Large intestine (tissue), 3 donors: ENCODE data around the gene NAT8L. TPM values are rescaled to one million over a fixed set of nuclear protein-coding genes. Genes with fewer than 3 reads are reported as not detected.

ENCODE experiments used
- DNase-seq, 2 donors: peaks; one replicate each; pipeline versions ENCODE4 v3.0.0 to v3.0.0-alpha.2; 2013
- H3K27ac ChIP-seq: one replicate; pipeline ENCODE4 v1.5.1; 2013; ENCODE audit warnings: low read length
- H3K27me3 ChIP-seq: 2 replicates; pipeline ENCODE4 v1.6.1; 2013; ENCODE audit warnings: low read length; ENCODE audit not compliant: control insufficient read depth, insufficient read depth
- H3K36me3 ChIP-seq: 2 replicates; pipeline ENCODE4 v1.6.1; 2013; ENCODE audit warnings: low read length; ENCODE audit not compliant: control insufficient read depth, insufficient read depth
- H3K4me1 ChIP-seq: one replicate; pipeline ENCODE4 v1.6.1; 2013; ENCODE audit warnings: low read length; ENCODE audit not compliant: control insufficient read depth, insufficient read depth
- H3K4me3 ChIP-seq: one replicate; pipeline ENCODE4 v1.5.1; 2013; ENCODE audit warnings: low read length
- H3K9me3 ChIP-seq: one replicate; pipeline ENCODE4 v1.6.1; 2013; ENCODE audit warnings: mild to moderate bottlenecking, low read depth, low read length, moderate library complexity; ENCODE audit not compliant: control insufficient read depth
- WGBS: methylation state at CpG from one replicate; pipeline ENCODE4 v1.1.5; 2013; ENCODE audit warnings: low lambda C conversion rate; ENCODE audit not compliant: insufficient coverage; 5-methylcytosine and 5-hydroxymethylcytosine counted together
- polyA plus RNA-seq: library from polyadenylated mRNA; unstranded; fragments of 120-200 nt; gene quantifications from one replicate; pipeline ENCODE4 v1.2.1, GENCODE V29; 2013

The NAT8L gene
- polyA plus RNA-seq, 1 donor: 1.2 TPM

GRCh38 chr4:2096073-2096609 lies 37.0 kb downstream of the NAT8L start:
- no peaks in the 10 kb centered on the region for H3K4me1 ChIP-seq
- no peaks in the 10 kb centered on the region for H3K27me3 ChIP-seq
- WGBS: no CpG with 5 or more reads among the region's 7 CpGs
- no peaks in the 10 kb centered on the region for H3K36me3 ChIP-seq
- no peak overlapping the region for H3K27ac ChIP-seq
- H3K4me3 ChIP-seq: no peak overlapping the region
- DNase-seq: no peak
- peaks cover 13% of the 10 kb centered on the region for H3K9me3 ChIP-seq

DNA sequence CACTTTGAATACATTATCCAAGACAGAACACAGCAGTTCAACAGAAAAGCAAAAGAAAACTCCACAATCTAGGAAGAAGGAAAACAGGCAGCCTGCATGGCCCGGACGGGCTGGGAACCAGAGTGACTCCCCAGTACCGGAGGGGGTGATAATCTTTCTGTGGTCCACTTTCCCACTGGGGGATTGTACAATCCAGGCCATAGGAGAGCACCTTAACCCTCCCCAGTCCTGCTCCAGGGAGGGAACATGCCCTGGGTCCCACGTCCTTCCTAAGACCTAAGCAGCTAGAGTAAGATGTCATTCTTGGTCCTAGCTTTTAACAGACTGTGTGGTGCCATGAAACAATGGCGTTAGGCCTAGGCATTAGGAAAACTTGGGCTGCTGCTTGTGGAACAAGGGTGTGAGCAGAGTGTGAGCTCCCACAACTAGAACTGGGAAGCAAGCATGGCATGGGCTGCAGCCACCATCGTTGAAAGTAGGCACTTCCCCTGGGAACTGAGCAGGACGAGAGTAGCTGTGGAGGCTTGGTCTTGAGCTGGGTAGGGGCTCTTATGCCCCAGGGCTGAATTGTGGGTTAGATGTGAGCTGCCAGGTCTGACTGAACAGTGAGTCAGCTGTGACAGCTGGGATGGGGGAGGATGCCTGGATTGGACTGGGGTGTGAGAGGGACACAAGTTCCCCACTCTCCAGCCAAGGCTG lies 42.4 kb downstream of the NAT8L start:
- H3K9me3 ChIP-seq: peaks cover 15% of the 10 kb centered on the region

DNA sequence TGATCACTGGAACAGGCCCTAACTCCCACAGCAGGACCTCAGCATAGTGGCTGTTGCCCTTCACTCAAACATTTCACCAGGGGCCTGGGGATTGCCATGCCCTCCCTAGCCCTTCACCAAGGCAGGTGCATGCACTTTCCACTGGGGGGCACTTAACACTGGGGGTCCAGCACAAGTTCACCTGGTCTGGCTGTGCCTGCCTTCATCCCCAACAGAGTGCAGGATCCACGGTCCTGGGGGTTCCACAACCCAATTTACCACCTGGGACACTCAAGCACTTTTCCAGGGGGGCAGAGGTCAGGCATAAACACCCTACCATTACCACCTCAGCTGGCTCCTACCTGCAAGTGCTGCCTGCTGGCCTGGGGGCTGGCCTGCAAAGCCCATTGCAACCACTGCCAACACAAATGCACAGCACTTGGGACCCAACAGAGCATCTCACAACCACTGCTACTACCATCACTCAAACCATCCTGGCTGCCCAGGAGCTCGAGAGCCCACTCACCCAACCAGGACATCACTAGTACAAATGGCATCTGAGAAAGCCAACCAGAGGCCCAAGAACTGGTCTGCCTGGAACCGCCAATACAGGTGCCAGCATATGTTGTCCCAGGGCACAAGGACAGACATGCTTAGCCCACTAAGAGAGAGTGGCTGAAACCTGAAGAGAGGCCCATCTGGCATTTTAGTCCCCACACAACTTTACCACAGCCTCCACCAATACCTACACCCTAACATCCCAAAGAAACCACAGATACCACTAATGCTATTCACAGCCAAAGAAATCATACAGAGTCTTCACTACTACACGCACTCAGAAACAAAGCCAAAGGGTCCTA lies 43.1 kb downstream of the NAT8L start:
- H3K9me3 ChIP-seq: peaks cover 12% of the 10 kb centered on the region
- H3K4me1 ChIP-seq: no peaks in the 10 kb centered on the region
- peaks cover 2% of the 10 kb centered on the region for H3K27me3 ChIP-seq
- DNase-seq: no peak
- H3K4me3 ChIP-seq: no peak overlapping the region
- no peaks in the 10 kb centered on the region for H3K36me3 ChIP-seq
- no CpG with 5 or more reads among the region's 4 CpGs for WGBS
- no peak overlapping the region for H3K27ac ChIP-seq

More for the DNA sequence above, 42.4 kb downstream of the NAT8L start:
- H3K36me3 ChIP-seq: no peaks in the 10 kb centered on the region
- DNase-seq: no peak
- H3K27me3 ChIP-seq: peaks cover 2% of the 10 kb centered on the region
- WGBS: no CpG with 5 or more reads among the region's 7 CpGs
- no peak overlapping the region for H3K27ac ChIP-seq
- H3K4me1 ChIP-seq: no peaks in the 10 kb centered on the region
- no peak overlapping the region for H3K4me3 ChIP-seq

GRCh38 chr4:2103127-2103842 lies 44.2 kb downstream of the NAT8L start:
- 89% methylated on average over 4 of the region's 5 CpGs for WGBS
- no peak overlapping the region for H3K4me3 ChIP-seq
- H3K36me3 ChIP-seq: no peaks in the 10 kb centered on the region
- no peak overlapping the region for H3K27ac ChIP-seq
- peaks cover 2% of the 10 kb centered on the region for H3K27me3 ChIP-seq
- no peaks in the 10 kb centered on the region for H3K4me1 ChIP-seq
- peaks cover 12% of the 10 kb centered on the region for H3K9me3 ChIP-seq
- DNase-seq: no peak

DNA sequence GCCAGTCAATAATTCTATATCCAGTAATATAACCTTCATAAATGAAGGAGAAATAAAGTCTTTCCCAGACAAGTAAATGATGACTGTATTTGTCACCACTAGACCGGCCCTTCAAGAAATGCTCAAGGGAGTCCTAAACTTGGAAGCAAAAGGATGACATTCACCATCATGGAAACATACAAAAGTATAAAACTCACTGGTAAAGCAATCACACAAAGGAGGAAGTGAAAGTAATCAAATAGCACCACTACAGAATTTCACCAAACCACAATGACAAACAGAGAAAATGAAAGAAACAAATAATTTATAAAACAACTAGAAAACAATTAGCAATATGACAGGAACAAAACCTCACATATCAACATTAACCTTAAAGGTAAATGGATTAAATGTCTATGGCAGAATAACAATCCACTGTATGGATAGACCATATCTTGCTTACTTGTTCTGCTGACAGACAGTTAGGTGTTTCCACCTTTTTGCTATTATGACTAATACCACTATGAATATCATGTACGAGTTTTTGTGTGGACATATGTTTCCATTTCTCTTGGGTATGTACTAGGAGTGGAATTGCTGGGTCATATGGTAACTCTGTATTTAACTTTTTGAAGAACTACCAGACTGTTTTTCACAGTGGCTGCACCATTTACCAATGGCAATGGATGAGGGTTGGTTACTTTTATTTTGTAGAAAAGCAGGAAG lies 44.9 kb downstream of the NAT8L start:
- peaks cover 12% of the 10 kb centered on the region for H3K9me3 ChIP-seq
- 100% methylated on average over 2 of the region's 2 CpGs for WGBS
- H3K27me3 ChIP-seq: peaks cover 2% of the 10 kb centered on the region

DNA sequence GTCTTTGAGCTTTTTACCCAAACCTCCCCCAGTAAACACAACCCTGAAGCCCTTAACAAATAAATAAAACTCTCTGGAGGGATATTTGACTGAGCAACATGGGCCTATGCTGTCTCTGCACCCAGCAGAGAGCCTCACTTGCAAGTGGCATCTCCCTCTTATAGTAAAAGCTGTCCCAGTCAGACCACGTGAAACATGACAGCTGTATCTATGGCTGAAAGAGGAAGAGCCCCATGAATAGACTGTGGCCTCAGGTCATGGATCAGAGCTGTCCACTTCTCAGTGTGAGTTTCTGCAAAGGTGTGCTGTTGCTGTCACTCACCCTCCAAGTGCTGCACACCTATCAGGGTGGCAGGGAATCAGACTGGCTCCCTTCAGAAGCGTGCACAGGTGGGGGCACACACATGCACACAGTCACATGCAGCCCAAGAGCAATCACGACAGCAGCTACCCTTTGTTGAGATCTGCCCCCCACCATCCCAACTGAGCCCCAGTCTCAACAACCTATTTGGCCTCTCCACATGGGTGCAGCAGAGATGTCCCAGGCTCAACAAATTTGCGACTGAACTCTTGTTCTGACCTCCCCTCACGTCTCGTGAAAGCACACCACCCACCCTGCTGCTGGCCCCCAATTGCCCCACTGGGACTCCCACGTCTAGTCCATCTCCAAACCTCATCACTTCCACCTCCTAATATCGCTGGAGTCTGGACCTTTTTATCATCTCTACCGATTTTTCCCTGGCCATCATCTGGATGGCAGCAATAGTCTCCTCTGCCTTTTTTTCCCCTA lies 45.6 kb downstream of the NAT8L start:
- Histone ChIP-seq H3K4me3 (no peak overlapping the region), H3K27ac (no peak overlapping the region), H3K4me1 (no peaks in the 10 kb centered on the region), H3K36me3 (no peaks in the 10 kb centered on the region), H3K9me3 (peaks cover 12% of the 10 kb centered on the region), H3K27me3 (peaks cover 2% of the 10 kb centered on the region)
- 85% methylated on average over 2 of the region's 9 CpGs for WGBS
- no peak for DNase-seq

More for the DNA sequence above, 44.9 kb downstream of the NAT8L start:
- DNase-seq: no peak
- Histone ChIP-seq H3K4me3 (no peak overlapping the region), H3K27ac (no peak overlapping the region), H3K4me1 (no peaks in the 10 kb centered on the region), H3K36me3 (no peaks in the 10 kb centered on the region)

- WGBS: no CpG with 5 or more reads among the region's 1 CpG
- no peak overlapping the region for H3K27ac ChIP-seq
- H3K4me3 ChIP-seq: no peak overlapping the region
- H3K36me3 ChIP-seq: no peaks in the 10 kb centered on the region
- DNase-seq: no peak
- H3K9me3 ChIP-seq: peaks cover 12% of the 10 kb centered on the region
- H3K4me1 ChIP-seq: no peaks in the 10 kb centered on the region
- peaks cover 2% of the 10 kb centered on the region for H3K27me3 ChIP-seq
Measured at GRCh38 chr4:2105559-2105958, 46.4 kb downstream of the NAT8L start.

DNA sequence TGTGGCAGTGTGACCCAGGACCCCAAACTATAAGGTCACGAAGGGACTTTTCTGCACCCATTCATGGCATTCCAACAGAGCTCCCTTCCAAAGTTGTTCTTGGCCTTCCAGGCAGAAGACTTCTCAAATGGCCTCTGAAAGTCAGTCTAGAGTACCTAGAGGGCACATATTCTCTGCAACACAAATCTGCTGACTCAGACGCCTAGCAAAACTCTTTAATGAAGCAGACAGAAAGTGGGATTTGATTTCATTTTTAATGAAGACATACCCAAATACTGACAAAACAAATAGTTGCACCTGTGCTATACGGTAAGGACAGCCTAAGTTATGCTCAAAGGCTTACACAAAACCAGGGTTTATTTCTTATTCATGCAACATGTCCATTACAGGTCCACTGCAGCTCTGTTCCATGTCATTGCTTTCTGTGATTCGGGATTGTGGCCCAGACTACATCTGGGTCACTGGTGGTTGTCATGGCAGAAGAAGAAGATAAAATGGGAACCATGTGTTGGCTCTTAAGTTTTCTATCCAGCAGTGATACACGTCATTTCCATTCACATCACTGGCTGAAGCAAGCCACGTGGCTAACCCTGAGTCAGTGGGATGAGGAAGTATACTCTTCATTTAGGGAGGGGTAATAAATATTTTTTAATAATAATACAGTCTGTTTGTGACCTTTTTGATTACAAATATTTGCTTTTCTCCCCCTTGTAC lies 57.7 kb downstream of the NAT8L start:
- DNase-seq: no peak
- 100% methylated on average over 1 of the region's 6 CpGs for WGBS
- Histone ChIP-seq H3K4me1 (no peaks in the 10 kb centered on the region), H3K4me3 (no peak overlapping the region), H3K9me3 (no peaks in the 10 kb centered on the region), H3K27ac (no peak overlapping the region), H3K27me3 (no peaks in the 10 kb centered on the region), H3K36me3 (no peaks in the 10 kb centered on the region)
